RWPE1 (cell line): Measurements from ENCODE around the gene TRIM61.
"Not testable (repeated sequence)": the region's sequence is repeated elsewhere in the genome, so short reads cannot be mapped to it uniquely, and the experiment has no call there.

Experiments used
- CTCF ChIA-PET: fragments of 350-600 bp; sonication (Branson Sonifier 250); formaldehyde crosslinking; extraction: SDS; loops from one replicate; lab custom pipeline; 2021; lab: Yijun Ruan, JAX
- POLR2A ChIA-PET: fragments of 400-600 bp; formaldehyde crosslinking; extraction: SDS; loops from one replicate; lab custom pipeline; 2020; ENCODE audit warnings: antibody characterized with exemption; ENCODE audit not compliant: low non-redundant PET; lab: Yijun Ruan, JAX
- DNase-seq: peaks from one replicate; pipeline ENCODE4 v3.0.0; 2012; ENCODE audit warnings: low spot score
- H3K27ac ChIP-seq: fragments of 450-650 bp; 2 replicates; pipeline ENCODE4 v1.5.1; 2017
- TF ChIP-seq, protein P1 (sequence below): fragments of 450-650 bp; conservative IDR thresholded peaks from 2 replicates; pipeline ENCODE4 v1.5.1; 2017; ENCODE audit warnings: low read depth, mild to moderate bottlenecking

The TRIM61 gene

DNA sequence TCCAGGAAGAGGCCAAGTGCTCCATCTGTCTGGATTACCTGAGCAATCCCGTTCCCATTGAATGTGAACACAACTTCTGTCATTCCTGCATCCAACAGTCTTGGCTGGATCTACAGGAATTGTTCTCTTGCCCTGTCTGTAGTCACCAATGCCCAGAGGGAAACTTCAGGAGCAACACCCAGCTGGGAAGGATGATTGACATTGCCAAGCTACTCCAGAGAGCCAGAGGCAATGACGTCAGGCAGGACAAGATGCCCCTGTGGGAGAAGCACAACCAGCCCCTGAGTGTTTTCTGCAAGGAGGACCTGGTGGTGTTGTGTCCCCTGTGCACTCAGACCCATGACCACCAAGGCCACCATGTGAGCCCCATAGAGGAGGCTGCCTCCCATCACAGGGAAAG lies 33.0 kb upstream of the TRIM61 start:
- POLR2A ChIA-PET = no interaction called here
- no peak for DNase-seq
- CTCF ChIA-PET = no interaction called here
- no peak overlapping the region for H3K27ac ChIP-seq
- TF ChIP-seq, protein P1, sequence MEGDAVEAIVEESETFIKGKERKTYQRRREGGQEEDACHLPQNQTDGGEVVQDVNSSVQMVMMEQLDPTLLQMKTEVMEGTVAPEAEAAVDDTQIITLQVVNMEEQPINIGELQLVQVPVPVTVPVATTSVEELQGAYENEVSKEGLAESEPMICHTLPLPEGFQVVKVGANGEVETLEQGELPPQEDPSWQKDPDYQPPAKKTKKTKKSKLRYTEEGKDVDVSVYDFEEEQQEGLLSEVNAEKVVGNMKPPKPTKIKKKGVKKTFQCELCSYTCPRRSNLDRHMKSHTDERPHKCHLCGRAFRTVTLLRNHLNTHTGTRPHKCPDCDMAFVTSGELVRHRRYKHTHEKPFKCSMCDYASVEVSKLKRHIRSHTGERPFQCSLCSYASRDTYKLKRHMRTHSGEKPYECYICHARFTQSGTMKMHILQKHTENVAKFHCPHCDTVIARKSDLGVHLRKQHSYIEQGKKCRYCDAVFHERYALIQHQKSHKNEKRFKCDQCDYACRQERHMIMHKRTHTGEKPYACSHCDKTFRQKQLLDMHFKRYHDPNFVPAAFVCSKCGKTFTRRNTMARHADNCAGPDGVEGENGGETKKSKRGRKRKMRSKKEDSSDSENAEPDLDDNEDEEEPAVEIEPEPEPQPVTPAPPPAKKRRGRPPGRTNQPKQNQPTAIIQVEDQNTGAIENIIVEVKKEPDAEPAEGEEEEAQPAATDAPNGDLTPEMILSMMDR = no peak

DNA sequence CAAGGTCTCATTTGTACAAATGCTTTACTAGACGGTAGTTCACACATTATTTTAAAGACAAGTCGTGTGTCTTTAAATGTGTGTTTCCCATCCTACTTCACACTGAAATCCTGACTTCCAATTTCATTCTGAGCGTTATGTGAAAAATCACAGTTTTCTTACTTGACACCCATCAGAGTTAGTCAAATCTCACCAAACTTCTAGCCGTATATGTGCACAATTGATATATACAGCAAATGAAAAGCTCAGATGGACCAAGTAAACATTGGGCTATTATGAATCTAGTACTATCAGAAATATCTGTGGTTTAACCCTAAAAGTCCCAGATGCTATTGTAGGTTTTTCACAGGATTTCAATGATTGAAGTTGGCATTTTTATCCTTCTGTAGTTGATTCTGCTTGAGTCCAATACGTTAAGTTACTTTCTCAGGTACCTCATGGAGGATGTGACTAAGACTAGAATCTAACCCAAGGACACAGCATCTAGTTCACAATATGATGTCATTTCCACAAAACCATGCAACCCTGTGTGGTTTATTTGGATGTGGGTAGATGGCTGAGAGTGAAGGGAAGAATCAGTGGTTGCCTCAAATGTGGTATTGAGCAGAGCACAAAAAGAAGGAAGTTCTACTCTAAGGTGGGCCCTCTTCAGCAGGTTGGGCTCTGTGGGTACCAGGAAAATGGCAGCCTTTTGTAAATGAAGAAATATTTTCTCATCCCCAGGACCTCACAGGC lies 32.2 kb upstream of the TRIM61 start:
- TF ChIP-seq, protein P1 = no peak
- POLR2A ChIA-PET = no interaction called here
- CTCF ChIA-PET = no interaction called here
- no peak overlapping the region for H3K27ac ChIP-seq
- DNase-seq = no peak

DNA sequence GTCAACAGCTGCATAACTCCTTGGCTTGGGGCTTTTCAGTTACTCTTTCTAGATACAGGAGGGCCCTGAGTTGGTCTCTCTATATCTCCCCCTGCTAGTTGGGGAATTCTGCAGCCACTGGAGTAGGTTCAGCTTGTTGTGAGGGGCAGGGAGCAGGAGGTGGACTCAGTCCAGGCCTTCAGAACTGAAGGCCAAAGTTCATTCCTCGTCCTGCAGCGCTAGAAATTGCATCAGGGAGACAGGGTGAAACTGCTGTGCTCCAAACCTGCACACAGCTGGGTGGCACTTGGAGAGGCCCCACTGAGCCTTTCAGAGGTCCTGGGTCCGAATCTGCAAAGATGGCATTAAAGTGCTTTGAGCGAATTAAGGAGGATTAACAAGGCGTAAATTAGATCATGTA lies 29.4 kb upstream of the TRIM61 start:
- no peak for DNase-seq
- ChIA-PET CTCF (no interaction called here), POLR2A (no interaction called here)
- H3K27ac ChIP-seq = no peak overlapping the region
- TF ChIP-seq, protein P1 = no peak

DNA sequence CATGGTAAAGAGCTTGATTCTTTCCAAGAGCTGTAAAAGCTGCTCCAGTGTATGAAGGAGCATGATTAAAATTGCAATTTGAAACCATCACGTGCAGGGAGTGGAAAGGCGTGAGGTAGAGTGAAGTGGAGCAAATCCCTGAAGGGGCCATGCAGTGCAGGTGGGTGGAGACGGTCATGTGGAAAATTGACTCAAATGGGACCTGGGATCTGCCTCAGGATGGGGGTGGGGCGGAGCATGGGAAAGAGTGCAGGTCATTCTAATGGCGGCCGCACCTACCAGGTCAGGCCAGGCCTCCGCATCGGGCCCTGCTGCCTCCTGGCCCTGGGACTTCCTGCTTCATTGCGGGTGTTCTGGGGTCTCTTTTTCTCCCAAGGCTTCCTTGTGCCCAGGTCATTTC lies 29.0 kb upstream of the TRIM61 start:
- POLR2A ChIA-PET = no interaction called here
- TF ChIP-seq, protein P1 = no peak
- no peak for DNase-seq
- CTCF ChIA-PET = no interaction called here
- H3K27ac ChIP-seq = no peak overlapping the region

DNA sequence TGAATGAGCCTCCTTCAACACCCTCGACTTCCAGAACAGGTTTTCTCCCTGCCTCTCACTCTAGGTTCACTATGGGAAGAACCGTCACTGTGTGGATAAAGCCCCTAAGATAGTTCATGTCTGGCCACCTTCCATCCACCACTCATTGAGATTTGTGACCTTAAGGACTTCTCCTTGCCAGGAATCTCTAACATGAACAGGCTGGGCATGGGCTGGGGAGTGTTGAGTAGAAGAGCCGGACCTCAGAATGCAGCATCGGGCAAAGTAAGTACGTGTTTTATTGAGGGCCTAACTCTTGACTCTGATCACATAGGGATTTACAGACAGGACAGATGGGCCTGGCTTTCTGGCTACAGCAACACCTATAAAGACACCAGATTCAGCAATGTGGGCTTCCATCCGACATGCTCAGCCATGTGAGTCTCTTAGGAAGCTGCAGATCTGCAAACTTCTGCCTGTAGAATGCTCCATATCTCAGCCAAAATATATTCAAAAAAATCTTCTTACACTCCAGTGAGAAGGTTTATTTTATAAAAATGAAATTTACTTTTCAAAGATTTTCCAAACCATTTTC lies 28.0 kb upstream of the TRIM61 start:
- ChIA-PET CTCF (no interaction called here), POLR2A (no interaction called here)
- no peak overlapping the region for H3K27ac ChIP-seq
- TF ChIP-seq, protein P1 = no peak
- DNase-seq = no peak

DNA sequence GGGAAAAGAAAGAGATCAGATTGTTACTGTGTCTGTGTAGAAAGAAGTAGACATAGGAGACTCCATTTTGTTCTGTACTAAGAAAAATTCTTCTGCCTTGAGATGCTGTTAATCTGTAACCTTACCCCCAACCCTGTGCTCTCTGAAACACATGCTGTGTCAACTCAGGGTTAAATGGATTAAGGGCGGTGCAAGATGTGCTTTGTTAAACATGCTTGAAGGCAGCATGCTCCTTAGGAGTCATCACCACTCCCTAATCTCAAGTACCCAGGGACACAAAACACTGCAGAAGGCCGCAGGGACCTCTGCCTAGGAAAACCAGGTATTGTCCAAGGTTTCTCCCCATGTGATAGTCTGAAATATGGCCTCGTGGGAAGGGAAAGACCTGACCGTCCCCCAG lies 24.5 kb upstream of the TRIM61 start:
- POLR2A ChIA-PET, CTCF ChIA-PET, H3K27ac ChIP-seq, DNase-seq: not testable (repeated sequence)

DNA sequence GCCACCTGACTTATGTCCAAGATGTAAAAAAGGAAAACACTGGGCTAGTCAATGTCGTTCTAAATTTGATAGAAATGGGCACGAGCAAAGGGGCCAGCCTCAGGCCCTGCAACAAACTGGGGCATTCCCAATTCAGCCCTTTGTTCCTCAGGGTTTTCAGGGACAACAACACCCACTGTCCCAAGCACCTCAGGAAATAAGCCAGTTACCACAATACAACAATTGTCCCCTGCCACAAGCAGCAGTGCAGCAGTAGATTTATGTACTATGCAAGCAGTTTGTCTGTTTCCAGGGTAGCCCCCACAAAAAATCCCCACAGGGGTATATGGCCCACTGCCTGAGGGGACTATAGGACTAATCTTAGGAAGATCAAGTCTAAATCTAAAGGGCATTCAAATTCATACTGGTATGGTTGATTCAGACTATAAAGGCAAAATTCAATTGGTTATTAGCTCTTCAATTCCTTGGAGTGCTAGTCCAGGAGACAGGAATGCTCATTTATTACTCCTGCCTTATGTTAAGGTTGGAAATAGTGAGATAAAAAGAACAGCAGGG lies 21.1 kb upstream of the TRIM61 start:
- H3K27ac ChIP-seq, POLR2A ChIA-PET, DNase-seq, CTCF ChIA-PET: not testable (repeated sequence)
